Smooth muscle cell (in vitro differentiated cells): ENCODE measurements around the gene UFC1. TPM values are rescaled to one million over a fixed set of nuclear protein-coding genes. Genes with fewer than 3 reads are reported as not detected.

Experiments
- DNase-seq: peaks from one replicate; lab custom pipeline; 2025; ENCODE audit not compliant: unreplicated experiment; lab: John Stamatoyannopoulos, UW
- H2AFZ ChIP-seq: fragments of 200-600 bp; sonication (generic); 2 replicates; pipeline ENCODE4 v1.6.0; 2016; ENCODE audit warnings: antibody characterized with exemption, low read depth, mild to moderate bottlenecking
- H3F3A ChIP-seq: fragments of 200-600 bp; sonication (generic); 2 replicates; pipeline ENCODE4 v1.6.0; 2017; ENCODE audit warnings: antibody characterized with exemption, low read depth
- H3K27ac ChIP-seq: fragments of 200-600 bp; sonication (generic); 2 replicates; pipeline ENCODE4 v1.5.1; 2016; ENCODE audit warnings: low read depth, mild to moderate bottlenecking
- H3K27me3 ChIP-seq: fragments of 200-600 bp; sonication (generic); 2 replicates; pipeline ENCODE4 v1.6.1; 2016; ENCODE audit warnings: low read depth, mild to moderate bottlenecking
- H3K36me3 ChIP-seq: fragments of 200-600 bp; sonication (generic); 2 replicates; pipeline ENCODE4 v1.5.1; 2016; ENCODE audit warnings: low read depth
- H3K4me1 ChIP-seq: fragments of 200-600 bp; sonication (generic); 2 replicates; pipeline ENCODE4 v1.5.1; 2016; ENCODE audit warnings: low read depth
- H3K4me2 ChIP-seq: fragments of 200-600 bp; sonication (generic); 2 replicates; pipeline ENCODE4 v1.6.0; 2016; ENCODE audit warnings: mild to moderate bottlenecking
- H3K4me3 ChIP-seq: fragments of 200-600 bp; sonication (generic); 2 replicates; pipeline ENCODE4 v1.5.1; 2016; ENCODE audit warnings: mild to moderate bottlenecking
- H3K79me2 ChIP-seq: fragments of 200-600 bp; sonication (generic); 2 replicates; pipeline ENCODE4 v1.6.0; 2016; ENCODE audit warnings: low read depth, mild to moderate bottlenecking
- H3K9ac ChIP-seq: fragments of 200-600 bp; sonication (generic); 2 replicates; pipeline ENCODE4 v1.6.0; 2016; ENCODE audit warnings: low read depth
- H3K9me3 ChIP-seq: fragments of 200-600 bp; sonication (generic); replicated peaks from 2 replicates; pipeline ENCODE4 v1.5.1; 2016; ENCODE audit warnings: low read depth
- H4K20me1 ChIP-seq: fragments of 200-600 bp; sonication (generic); 2 replicates; pipeline ENCODE4 v1.6.0; 2016; ENCODE audit warnings: low read depth
- WGBS: methylation state at CpG from one replicate; pipeline ENCODE4 v1.1.7; 2016; ENCODE audit warnings: low lambda C conversion rate; 5-methylcytosine and 5-hydroxymethylcytosine counted together
- polyA plus RNA-seq: library from polyadenylated mRNA; unstranded; fragments of >200 nt; fragmentation: Nextera tagmentation; extraction: Ambion mirVana; gene quantifications from 2 replicates; pipeline ENCODE4 v1.2.1, GENCODE V29; 2016
- small RNA-seq: library from RNA; depleted of rRNA; stranded (forward); fragments of <200 nt; gene quantifications from one replicate; pipeline ENCODE3, GENCODE V24; 2014
- total RNA-seq: library from RNA; depleted of rRNA; stranded (reverse); fragments of >200 nt; gene quantifications from 2 replicates; pipeline ENCODE4 v1.2.3, GENCODE V29; 2014
- TF ChIP-seq, protein P1 (sequence below): fragments of 200-600 bp; sonication (generic); IDR thresholded peaks from 2 replicates; pipeline ENCODE4 v1.5.1; 2017; ENCODE audit warnings: borderline replicate concordance, mild to moderate bottlenecking, antibody characterized with exemption; ENCODE audit not compliant: insufficient read depth, poor library complexity, severe bottlenecking

Gene UFC1
- total and polyA plus RNA-seq, 2 experiments from 2014 or later: 57.1 to 81.5 TPM

GRCh38 chr1:161201836-161202712 lies 48.3 kb downstream of the UFC1 start, which contains the start of gene NDUFS2:
NDUFS2 (plus strand) TSS chr1:161202367; CDS start chr1:161202386, 19 bp downstream.
- WGBS: 4% methylated on average over 53 of the region's 53 CpGs
- H3K27me3 ChIP-seq: no peaks in the 10 kb centered on the region
- peak; percentile 69 for DNase-seq
- H3K36me3 ChIP-seq: no peaks in the 10 kb centered on the region
- H3F3A ChIP-seq: peaks cover 10% of the 10 kb centered on the region
- H3K4me2 ChIP-seq: peak within 1 kb of the TSS; percentile 96
- peak within 1 kb of the TSS; percentile 85 for H3K9ac ChIP-seq
- H3K9me3 ChIP-seq: no peaks in the 10 kb centered on the region
- H2AFZ ChIP-seq: peak within 1 kb of the TSS; percentile 83
- peak within 1 kb of the TSS; percentile 92 for H3K27ac ChIP-seq
- H4K20me1 ChIP-seq: no peaks in the 10 kb centered on the region
- peak within 1 kb of the TSS; percentile 77 for H3K4me3 ChIP-seq
- TF ChIP-seq, protein P1, sequence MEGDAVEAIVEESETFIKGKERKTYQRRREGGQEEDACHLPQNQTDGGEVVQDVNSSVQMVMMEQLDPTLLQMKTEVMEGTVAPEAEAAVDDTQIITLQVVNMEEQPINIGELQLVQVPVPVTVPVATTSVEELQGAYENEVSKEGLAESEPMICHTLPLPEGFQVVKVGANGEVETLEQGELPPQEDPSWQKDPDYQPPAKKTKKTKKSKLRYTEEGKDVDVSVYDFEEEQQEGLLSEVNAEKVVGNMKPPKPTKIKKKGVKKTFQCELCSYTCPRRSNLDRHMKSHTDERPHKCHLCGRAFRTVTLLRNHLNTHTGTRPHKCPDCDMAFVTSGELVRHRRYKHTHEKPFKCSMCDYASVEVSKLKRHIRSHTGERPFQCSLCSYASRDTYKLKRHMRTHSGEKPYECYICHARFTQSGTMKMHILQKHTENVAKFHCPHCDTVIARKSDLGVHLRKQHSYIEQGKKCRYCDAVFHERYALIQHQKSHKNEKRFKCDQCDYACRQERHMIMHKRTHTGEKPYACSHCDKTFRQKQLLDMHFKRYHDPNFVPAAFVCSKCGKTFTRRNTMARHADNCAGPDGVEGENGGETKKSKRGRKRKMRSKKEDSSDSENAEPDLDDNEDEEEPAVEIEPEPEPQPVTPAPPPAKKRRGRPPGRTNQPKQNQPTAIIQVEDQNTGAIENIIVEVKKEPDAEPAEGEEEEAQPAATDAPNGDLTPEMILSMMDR: peak; percentile 11
- peaks cover 20% of the 10 kb centered on the region for H3K79me2 ChIP-seq
- peaks cover 44% of the 10 kb centered on the region for H3K4me1 ChIP-seq

- Histone ChIP-seq H3K9ac (no peak overlapping the region), H3K4me3 (no peak overlapping the region), H3F3A (peaks cover 1% of the 10 kb centered on the region), H3K36me3 (peaks cover 10% of the 10 kb centered on the region), H3K4me2 (no peak overlapping the region), H3K27me3 (no peaks in the 10 kb centered on the region), H3K79me2 (peaks cover 20% of the 10 kb centered on the region), H3K4me1 (peaks cover 10% of the 10 kb centered on the region), H3K9me3 (no peaks in the 10 kb centered on the region), H3K27ac (no peak overlapping the region), H4K20me1 (peaks cover 4% of the 10 kb centered on the region), H2AFZ (no peak overlapping the region)
- TF ChIP-seq, protein P1: no peak
- 84% methylated on average over 12 of the region's 12 CpGs for WGBS
- DNase-seq: no peak
Measured at GRCh38 chr1:161206411-161207140, 52.8 kb downstream of the UFC1 start.

DNA sequence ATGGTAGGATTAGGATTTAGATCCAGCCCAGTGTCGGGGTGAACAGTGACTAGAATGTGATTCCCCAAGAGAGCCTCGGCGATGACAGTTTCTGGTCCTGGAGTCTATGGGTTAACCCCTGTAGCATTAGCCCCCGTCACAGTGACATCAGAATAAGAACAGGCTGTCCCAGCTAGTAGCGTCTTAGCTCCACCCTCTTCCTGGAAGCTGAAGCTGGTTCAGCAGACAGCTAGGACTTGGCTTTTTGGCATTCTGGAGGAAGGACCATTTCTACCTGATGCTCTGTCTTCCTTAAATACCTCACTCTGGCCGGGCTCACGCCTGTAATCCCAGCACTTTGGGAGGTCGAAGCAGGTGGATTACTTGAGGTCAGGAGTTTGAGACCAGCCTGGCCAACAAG lies 53.4 kb downstream of the UFC1 start:
- Histone ChIP-seq H3K9ac (no peak overlapping the region), H4K20me1 (peaks cover 4% of the 10 kb centered on the region), H3K4me3 (no peak overlapping the region), H2AFZ (no peak overlapping the region), H3K27me3 (no peaks in the 10 kb centered on the region), H3K27ac (no peak overlapping the region), H3K4me2 (no peak overlapping the region), H3K79me2 (peaks cover 20% of the 10 kb centered on the region), H3K36me3 (peaks cover 12% of the 10 kb centered on the region), H3K9me3 (no peaks in the 10 kb centered on the region), H3K4me1 (peaks cover 7% of the 10 kb centered on the region), H3F3A (no peaks in the 10 kb centered on the region)
- TF ChIP-seq, protein P1: no peak
- DNase-seq: no peak
- 83% methylated on average over 8 of the region's 8 CpGs for WGBS

Small RNA genes within 50 kb of the gene (small RNA-seq; reads per million reads assigned to genes)
- gene RF01225: not detected

Other genes with a start within 250 kb of the UFC1 start
- not detected in 2 replicates for gene ITLN2, start 199.2 kb upstream of the UFC1 start, total RNA-seq
- not detected in 2 replicates for gene ITLN2, start 199.2 kb upstream of the UFC1 start, polyA plus RNA-seq
- 57.8 and 62.5 TPM in 2 replicates for gene F11R, start 132.8 kb upstream of the UFC1 start, total RNA-seq
- 26.4 and 35.6 TPM in 2 replicates for gene F11R, start 132.8 kb upstream of the UFC1 start, polyA plus RNA-seq
- 11.5 and 48.0 TPM in 2 replicates for gene TSTD1, start 115.0 kb upstream of the UFC1 start, total RNA-seq
- gene TSTD1, start 115.0 kb upstream of the UFC1 start, polyA plus RNA-seq: 26.0 and 63.2 TPM in 2 replicates
- 47.0 and 51.7 TPM in 2 replicates for gene USF1, start 108.0 kb upstream of the UFC1 start, total RNA-seq
- gene USF1, start 108.0 kb upstream of the UFC1 start, polyA plus RNA-seq: 18.2 and 20.0 TPM in 2 replicates
- gene ARHGAP30, start 84.1 kb upstream of the UFC1 start, total RNA-seq: 0.90 and 1.2 TPM in 2 replicates
- 0.13 and 1.1 TPM in 2 replicates for gene ARHGAP30, start 84.1 kb upstream of the UFC1 start, polyA plus RNA-seq
- gene NECTIN4, start 64.4 kb upstream of the UFC1 start, total RNA-seq: 18.2 and 27.6 TPM in 2 replicates
- gene NECTIN4, start 64.4 kb upstream of the UFC1 start, polyA plus RNA-seq: 12.7 and 32.8 TPM in 2 replicates
- gene KLHDC9, start 55.6 kb upstream of the UFC1 start, total RNA-seq: 2.2 and 10.0 TPM in 2 replicates
- 3.3 and 4.6 TPM in 2 replicates for gene KLHDC9, start 55.6 kb upstream of the UFC1 start, polyA plus RNA-seq
- 49.0 and 82.0 TPM in 2 replicates for gene PFDN2, start 35.9 kb upstream of the UFC1 start, total RNA-seq
- gene PFDN2, start 35.9 kb upstream of the UFC1 start, polyA plus RNA-seq: 139 and 150 TPM in 2 replicates
- gene NIT1, start 35.9 kb upstream of the UFC1 start, total RNA-seq: 33.6 and 37.2 TPM in 2 replicates
- 37.6 and 53.0 TPM in 2 replicates for gene NIT1, start 35.9 kb upstream of the UFC1 start, polyA plus RNA-seq
- 36.3 and 36.9 TPM in 2 replicates for gene DEDD, start 21.3 kb upstream of the UFC1 start, total RNA-seq
- gene DEDD, start 21.3 kb upstream of the UFC1 start, polyA plus RNA-seq: 33.7 and 38.6 TPM in 2 replicates
- 6.9 and 10.7 TPM in 2 replicates for gene USP21, start 5.5 kb downstream of the UFC1 start, total RNA-seq
- 25.4 and 30.8 TPM in 2 replicates for gene USP21, start 5.5 kb downstream of the UFC1 start, polyA plus RNA-seq
- gene PPOX, start 12.4 kb downstream of the UFC1 start, total RNA-seq: 14.2 and 16.5 TPM in 2 replicates
- gene PPOX, start 12.4 kb downstream of the UFC1 start, polyA plus RNA-seq: 23.8 and 31.6 TPM in 2 replicates
- gene B4GALT3, start 23.5 kb downstream of the UFC1 start, total RNA-seq: 21.4 and 21.9 TPM in 2 replicates
- gene B4GALT3, start 23.5 kb downstream of the UFC1 start, polyA plus RNA-seq: 44.9 and 47.0 TPM in 2 replicates
- 11.5 and 17.1 TPM in 2 replicates for gene ADAMTS4, start 45.1 kb downstream of the UFC1 start, total RNA-seq
- gene ADAMTS4, start 45.1 kb downstream of the UFC1 start, polyA plus RNA-seq: 17.7 and 28.3 TPM in 2 replicates
- 54.3 and 58.1 TPM in 2 replicates for gene NDUFS2, start 48.4 kb downstream of the UFC1 start, total RNA-seq
- 136 and 139 TPM in 2 replicates for gene NDUFS2, start 48.4 kb downstream of the UFC1 start, polyA plus RNA-seq
- not detected in 2 replicates for gene FCER1G, start 61.3 kb downstream of the UFC1 start, total RNA-seq
- gene FCER1G, start 61.3 kb downstream of the UFC1 start, polyA plus RNA-seq: 0.78 and 0.98 TPM in 2 replicates
- gene APOA2, start 69.7 kb downstream of the UFC1 start, total RNA-seq: not detected in 2 replicates
- 1.6 and 3.6 TPM in 2 replicates for gene APOA2, start 69.7 kb downstream of the UFC1 start, polyA plus RNA-seq
- 3.3 and 8.6 TPM in 2 replicates for gene TOMM40L, start 72.1 kb downstream of the UFC1 start, total RNA-seq
- 8.3 and 9.0 TPM in 2 replicates for gene TOMM40L, start 72.1 kb downstream of the UFC1 start, polyA plus RNA-seq
- not detected in 2 replicates for gene NR1I3, start 84.2 kb downstream of the UFC1 start, total RNA-seq
- gene NR1I3, start 84.2 kb downstream of the UFC1 start, polyA plus RNA-seq: 0.46 and 0.90 TPM in 2 replicates
- gene PCP4L1, start 104.8 kb downstream of the UFC1 start, total RNA-seq: 0.09 and 0.13 TPM in 2 replicates
- gene PCP4L1, start 104.8 kb downstream of the UFC1 start, polyA plus RNA-seq: 0.28 TPM in 1 of 2 replicates, not detected in the other
- gene MPZ, start 156.0 kb downstream of the UFC1 start, total RNA-seq: not detected in 2 replicates
- gene MPZ, start 156.0 kb downstream of the UFC1 start, polyA plus RNA-seq: 0.22 TPM in 1 of 2 replicates, not detected in the other
- 153 and 179 TPM in 2 replicates for gene SDHC, start 160.4 kb downstream of the UFC1 start, total RNA-seq
- gene SDHC, start 160.4 kb downstream of the UFC1 start, polyA plus RNA-seq: 333 and 342 TPM in 2 replicates
- gene CFAP126, start 213.9 kb downstream of the UFC1 start, total RNA-seq: not detected in 2 replicates
- not detected in 2 replicates for gene CFAP126, start 213.9 kb downstream of the UFC1 start, polyA plus RNA-seq